ENCODE measurements around the gene ETV3.
"Not testable (repeated sequence)": the region's sequence is repeated elsewhere in the genome, so short reads cannot be mapped to it uniquely, and the experiment has no call there.

- not testable (repeated sequence) for TF ChIP-seq EZH2 (IDR thresholded peaks at IDR 0.05; ENCODE audit: borderline replicate concordance, low read depth, low read length, severe bottlenecking)
- peak; percentile 47 for TF ChIP-seq CTCF (IDR thresholded peaks at IDR 0.05; ENCODE audit: borderline replicate concordance, extremely low read depth, low read length, poor library complexity, severe bottlenecking)
Observed at GRCh38 chr1:157171903-157172503, 33.8 kb upstream of the ETV3 start.

All from DND-41 (cell line).